ENCODE data around the gene C11orf16. TPM values are rescaled to one million over a fixed set of nuclear protein-coding genes. Genes with fewer than 3 reads are reported as not detected.

The C11orf16 gene
- total and polyA plus RNA-seq, 2 of the 8 experiments (the other 6 are each of a cell fraction or from before 2014, with no cell fraction given) = 0.08 TPM; not detected in 1

DNA sequence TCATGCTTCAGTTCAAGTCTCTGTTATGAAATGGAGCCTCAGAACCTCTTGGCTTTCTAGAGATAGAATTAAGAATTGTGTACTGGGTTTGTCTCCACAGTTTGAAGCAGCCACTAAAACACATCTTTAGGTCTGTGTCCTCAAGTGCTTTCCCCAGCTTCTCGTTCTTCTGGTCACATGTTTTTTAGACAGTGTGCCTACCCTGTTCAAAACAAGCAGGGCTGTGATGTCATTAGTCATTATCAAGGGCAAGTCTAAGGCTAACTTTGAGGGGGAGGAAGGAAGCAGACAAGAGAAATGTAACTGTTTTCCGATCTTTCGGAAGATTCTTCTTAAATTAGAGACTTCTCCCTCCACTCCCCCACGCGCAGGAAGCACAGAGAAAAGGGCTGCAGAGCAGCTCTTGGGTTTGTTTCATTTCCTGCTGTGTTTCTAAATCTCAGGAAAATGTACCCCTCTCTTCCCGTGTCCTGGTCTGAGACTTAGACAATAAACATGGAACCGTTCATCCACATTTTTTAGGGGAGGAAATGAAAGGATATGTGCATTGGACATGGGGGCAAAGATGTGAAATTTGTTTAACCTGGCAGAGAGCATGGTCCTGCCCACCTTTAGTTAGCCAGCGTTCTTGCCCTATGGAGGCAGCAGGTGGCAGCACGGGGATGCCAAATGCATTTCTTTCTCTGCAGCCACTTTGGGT is 18.6 kb downstream of the C11orf16 start:
- no peak overlapping the region for H4K8ac ChIP-seq (ENCODE audit: extremely low read depth, insufficient read depth, low read length)
- H3K36me3 ChIP-seq (ENCODE audit: control insufficient read depth in 2 of 4, insufficient read depth in 4 of 4, low read length in 3 of 4) = peaks cover 11 to 31% (median 24%) of the 10 kb centered on the region in 4 experiments; a peak in 7 of 8 replicates
- peaks cover 0 to 13% (median 4%) of the 10 kb centered on the region in 4 experiments; a peak in 6 of 7 replicates for H3K4me1 ChIP-seq (replicated peaks in 1 of 4; ENCODE audit: control insufficient read depth in 3 of 4, insufficient read depth in 4 of 4, low read length in 3 of 4)
- no peak overlapping the region for H3K14ac ChIP-seq (ENCODE audit: insufficient read length)
- H2BK20ac ChIP-seq (ENCODE audit: low read length) = no peak overlapping the region
- H2BK15ac ChIP-seq (ENCODE audit: low read length) = no peak overlapping the region
- no peak overlapping the region for H2BK12ac ChIP-seq (ENCODE audit: low read depth, low read length)
- H2AK5ac ChIP-seq (ENCODE audit: low read depth, low read length) = no peak overlapping the region
- peak in 1 of 2 experiments; percentile 64 for DNase-seq (ENCODE audit: low read depth in 1 of 2, low spot score in 2 of 2)
- H3K18ac ChIP-seq (ENCODE audit: extremely low read depth, low read length) = no peak overlapping the region
- FAIRE-seq = peak; percentile 81
- H3K9me3 ChIP-seq (ENCODE audit: insufficient read depth in 2 of 2, low read depth in 1 of 2, low read length in 1 of 2) = no peaks in the 10 kb centered on the region
- no peak overlapping the region for H2BK5ac ChIP-seq (ENCODE audit: low read depth, low read length)
- H2BK120ac ChIP-seq (replicated peaks; ENCODE audit: low read depth, low read length) = no peak overlapping the region
- no peak overlapping the region for H3K4ac ChIP-seq (replicated peaks; ENCODE audit: insufficient read length, low read depth, low read length)
- no peak overlapping the region for H3K9ac ChIP-seq (replicated peaks in 1 of 4; ENCODE audit: extremely low read depth in 1 of 4, low read depth in 3 of 4, low read length in 3 of 4)
- H3K27ac ChIP-seq (ENCODE audit: low read depth, low read length) = no peak overlapping the region
- ChIA-PET POLR2A (ENCODE audit: partially characterized antibody) (interaction anchor here (0.8 to 1.8 kb wide), 3 partner anchors 17 to 50 kb away, joined by 3 to 5 read pairs (median 3); partner anchors contain the start of gene TMEM9B), CTCF (ENCODE audit: partially characterized antibody) (interaction anchor here (0.7 to 5.8 kb wide), 20 partner anchors 9 to 249 kb away, joined by 3 to 66 read pairs (median 4); partner anchors contain the start of genes ASCL3 and C11orf16)
- 66% methylated on average over 9 of the region's 9 CpGs; no CpG with 5 or more reads in 1 of the 2 experiments for WGBS, 2 experiments (ENCODE audit: extremely low coverage in 1 of 2, insufficient coverage in 1 of 2, insufficient read length in 1 of 2, insufficient replicate concordance in 2 of 2, low coverage in 1 of 2, low lambda C conversion rate in 2 of 2, missing lambda C conversion rate in 1 of 2)
- H3K4me2 ChIP-seq (ENCODE audit: insufficient read depth in 1 of 2, low read depth in 2 of 2, low read length in 2 of 2) = no peak overlapping the region
- H3K23ac ChIP-seq (ENCODE audit: insufficient read length) = no peak overlapping the region
- H4K20me1 ChIP-seq (replicated peaks in 1 of 2; ENCODE audit: control insufficient read depth in 1 of 2, insufficient read depth in 2 of 2, low read length in 2 of 2) = peaks cover 0 to 1% of the 10 kb centered on the region in 2 experiments
- peaks cover 0 to 5% of the 10 kb centered on the region in 2 experiments; a peak in 1 of 4 replicates for H3K79me2 ChIP-seq (ENCODE audit: control insufficient read depth in 1 of 2, insufficient read depth in 2 of 2, low read length in 2 of 2)
- H3K27me3 ChIP-seq (replicated peaks in 1 of 4; ENCODE audit: control insufficient read depth in 3 of 4, extremely low read depth in 1 of 4, insufficient read depth in 3 of 4, low read length in 3 of 4) = peaks cover 0 to 10% (median 3%) of the 10 kb centered on the region in 4 experiments; a peak in 3 of 7 replicates
- no peak overlapping the region for H4K91ac ChIP-seq (replicated peaks; ENCODE audit: insufficient read length, low read length)
- H3K4me3 ChIP-seq (ENCODE audit: extremely low read depth in 1 of 4, insufficient read depth in 2 of 4, low read depth in 3 of 4, low read length in 4 of 4) = no peak overlapping the region
- H3K79me1 ChIP-seq (ENCODE audit: low read depth, low read length) = no peaks in the 10 kb centered on the region
- no peak overlapping the region for H3K56ac ChIP-seq (replicated peaks; ENCODE audit: insufficient read length, low read depth, low read length)
- H2AFZ ChIP-seq (ENCODE audit: low read length) = no peak overlapping the region
- peaks cover 10% of the 10 kb centered on the region; the same call in 1 of the 2 replicates for H3K23me2 ChIP-seq (ENCODE audit: low read depth, low read length)
- no peak overlapping the region for H4K5ac ChIP-seq (ENCODE audit: insufficient read length, low read depth, low read length)
- TF ChIP-seq, protein P1, sequence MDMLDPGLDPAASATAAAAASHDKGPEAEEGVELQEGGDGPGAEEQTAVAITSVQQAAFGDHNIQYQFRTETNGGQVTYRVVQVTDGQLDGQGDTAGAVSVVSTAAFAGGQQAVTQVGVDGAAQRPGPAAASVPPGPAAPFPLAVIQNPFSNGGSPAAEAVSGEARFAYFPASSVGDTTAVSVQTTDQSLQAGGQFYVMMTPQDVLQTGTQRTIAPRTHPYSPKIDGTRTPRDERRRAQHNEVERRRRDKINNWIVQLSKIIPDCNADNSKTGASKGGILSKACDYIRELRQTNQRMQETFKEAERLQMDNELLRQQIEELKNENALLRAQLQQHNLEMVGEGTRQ (IDR thresholded peaks at IDR 0.05; ENCODE audit: low read length) = no peak
- TF ChIP-seq SIN3A (conservative IDR thresholded peaks at IDR 0.05 in 1 of 2, IDR thresholded peaks at IDR 0.05 in 1 of 2; ENCODE audit: low read depth in 1 of 2, low read length in 2 of 2) (0 out of 4 replicates have a peak, but pooled peaks of 1 of the 2 experiments have one; percentile 30), KDM1A (IDR thresholded peaks at IDR 0.05; ENCODE audit: borderline replicate concordance, low read length) (no peak), HDAC2 (IDR thresholded peaks at IDR 0.05; ENCODE audit: borderline replicate concordance in 1 of 2, low read depth in 2 of 2, low read length in 2 of 2) (no peak), CBX5 (IDR thresholded peaks at IDR 0.05; ENCODE audit: low read depth, low read length) (no peak), GTF2F1 (IDR thresholded peaks at IDR 0.05; ENCODE audit: borderline replicate concordance, low read depth, low read length) (no peak), NRF1 (IDR thresholded peaks at IDR 0.05; ENCODE audit: low read depth, low read length) (no peak), RAD21 (IDR thresholded peaks at IDR 0.05 in 1 of 2, conservative IDR thresholded peaks at IDR 0.05 in 1 of 2; ENCODE audit: low read depth in 2 of 2, low read length in 2 of 2) (peak; percentile 86 to 92)
